Vagina (tissue), 2 donors: ENCODE data around the gene PPP1R12C.

Experiments used
- CTCF ChIP-seq, 3 experiments: fragments of 450-650 bp in 2 of 3; fragments of 200-600 bp in 1 of 3; sonication (generic) in 1 of 3; IDR thresholded peaks; one replicate each; pipeline ENCODE4 v1.5.1; 2017 to 2019; ENCODE audit warnings: antibody characterized with exemption in 3 of 3, mild to moderate bottlenecking in 2 of 3, moderate library complexity in 2 of 3
- POLR2AphosphoS5 ChIP-seq, 2 donors: sonication (generic); formaldehyde crosslinking; IDR thresholded peaks; one replicate each; pipeline ENCODE4 v1.9.0; 2017; ENCODE audit warnings: antibody characterized with exemption in 2 of 2, mild to moderate bottlenecking in 2 of 2, low read depth in 1 of 2; ENCODE audit not compliant: insufficient read depth in 1 of 2

- TF ChIP-seq POLR2AphosphoS5 (IDR thresholded peaks at IDR 0.05; ENCODE audit: insufficient read depth in 1 of 2, low read depth in 1 of 2) (no peak), CTCF (IDR thresholded peaks at IDR 0.05) (no peak)
These were observed 60.6 kb downstream of the PPP1R12C start for GRCh38 chr19:55056827-55057226.
